HCT116 (cell line): Measurements from ENCODE around the gene BCAS2. TPM values are rescaled to one million over a fixed set of nuclear protein-coding genes. Genes with fewer than 3 reads are reported as not detected.

Experiments used
- ATAC-seq: fragments of 200-7000 bp; cut with Tn5 transposase; 2 replicates; pipeline ENCODE4 v1.9.1; 2020; ENCODE audit warnings: mild to moderate bottlenecking, moderate library complexity
- BruUV-seq: library from RNA; stranded (reverse); fragments of 400-500 nt; replicated peaks from 2 replicates; lab custom pipeline; 2021; lab: Mats Ljungman, UMichigan
- CTCF ChIA-PET: fragments of 300-600 bp; sonication (Branson Sonifier 250); formaldehyde crosslinking; loops from one replicate; lab custom pipeline; 2021; ENCODE audit warnings: antibody characterized with exemption; lab: Charles Lee
- POLR2A ChIA-PET: fragments of 300-600, 350-600 bp; sonication (Branson Sonifier 250); formaldehyde crosslinking; loops from one replicate; lab custom pipeline; 2021; ENCODE audit warnings: antibody characterized with exemption; lab: Charles Lee
- RAD21 ChIA-PET, 2 experiments: fragments of 300-600 bp; sonication (Branson Sonifier 250); formaldehyde crosslinking; loops; one replicate each; lab custom pipeline; 2023; ENCODE audit warnings: low total read pairs in 2 of 2; ENCODE audit not compliant: uncharacterized antibody in 2 of 2, unreplicated experiment in 2 of 2, low non-redundant PET in 1 of 2; lab: Charles Lee
- DNase-seq: peaks from one replicate; pipeline ENCODE4 v3.0.0-alpha.2; 2010; ENCODE audit warnings: low read depth, low spot score
- H2AFZ ChIP-seq: fragments of 200-600 bp; shearing (Covaris generic), sonication (generic); 2 replicates; pipeline ENCODE4 v1.6.1; 2017; ENCODE audit warnings: low read depth, mixed run types, mixed read lengths, antibody characterized with exemption, low read length; ENCODE audit not compliant: poor library complexity, severe bottlenecking
- H3K27ac ChIP-seq: 2 replicates; pipeline ENCODE4 v1.5.1; 2012; ENCODE audit warnings: low read depth, low read length
- H3K27me3 ChIP-seq: fragments of 200-600 bp; sonication (generic); 2 replicates; pipeline ENCODE4 v1.6.1; 2016; ENCODE audit warnings: mixed run types, low read length, mixed read lengths; ENCODE audit not compliant: insufficient read depth
- H3K36me3 ChIP-seq, 2 experiments: fragments of 200-500 bp in 1 of 2; fragments of 200-600 bp in 1 of 2; sonication (Bioruptor generic) in 1 of 2; sonication (generic) in 1 of 2; 2 replicates each; pipeline versions ENCODE4 v1.5.1 to v1.6.1; 2014 to 2016; ENCODE audit warnings: low read length in 2 of 2, inconsistent platforms in 1 of 2, mixed read lengths in 1 of 2, mixed run types in 1 of 2; ENCODE audit not compliant: insufficient read depth in 2 of 2, control insufficient read depth in 1 of 2
- H3K4me1 ChIP-seq, 2 experiments: fragments of 200-600 bp in 1 of 2; sonication (generic) in 1 of 2; 2 replicates each; pipeline versions ENCODE4 v1.5.1 to v1.6.1; 2012 to 2017; ENCODE audit warnings: low read length in 2 of 2, inconsistent platforms in 1 of 2, mild to moderate bottlenecking in 1 of 2, mixed read lengths in 1 of 2, mixed run types in 1 of 2, moderate library complexity in 1 of 2; ENCODE audit not compliant: insufficient read depth in 2 of 2, control insufficient read depth in 1 of 2
- H3K4me2 ChIP-seq: fragments of 200-600 bp; sonication (generic); 2 replicates; pipeline ENCODE4 v1.6.1; 2017; ENCODE audit warnings: mixed run types, low read length, mixed read lengths
- H3K4me3 ChIP-seq, 2 experiments: fragments of 200-600 bp in 1 of 2; sonication (generic) in 1 of 2; replicated peaks in 1 of 2; 2 replicates each; pipeline ENCODE4 v1.5.1; 2011 to 2016; ENCODE audit warnings: low read length in 2 of 2, control low read depth in 1 of 2, low read depth in 1 of 2, mild to moderate bottlenecking in 1 of 2, mixed read lengths in 1 of 2, mixed run types in 1 of 2
- H3K79me2 ChIP-seq: fragments of 200-600 bp; sonication (generic); 2 replicates; pipeline ENCODE4 v1.6.1; 2017; ENCODE audit warnings: mild to moderate bottlenecking, mixed run types, low read length, moderate library complexity, mixed read lengths; ENCODE audit not compliant: insufficient read depth
- H3K9ac ChIP-seq: fragments of 200-600 bp; sonication (generic); 2 replicates; pipeline ENCODE4 v1.6.1; 2016; ENCODE audit warnings: low read length, mixed read lengths
- H3K9me2 ChIP-seq: fragments of 200-600 bp; sonication (generic), shearing (Covaris generic); 2 replicates; pipeline ENCODE4 v1.6.1; 2017; ENCODE audit warnings: mixed run types, mild to moderate bottlenecking, moderate library complexity; ENCODE audit not compliant: insufficient read depth
- H3K9me3 ChIP-seq, 2 experiments: fragments of 200-500 bp in 1 of 2; fragments of 200-600 bp in 1 of 2; sonication (Bioruptor generic) in 1 of 2; sonication (generic) in 1 of 2; 2 replicates each; pipeline ENCODE4 v1.6.1; 2014 to 2017; ENCODE audit warnings: low read length in 2 of 2, mixed read lengths in 2 of 2, inconsistent platforms in 1 of 2, low read depth in 1 of 2, mild to moderate bottlenecking in 1 of 2, mixed run types in 1 of 2, moderate library complexity in 1 of 2; ENCODE audit not compliant: control insufficient read depth in 1 of 2, insufficient read depth in 1 of 2
- H4K20me1 ChIP-seq: fragments of 200-600 bp; sonication (generic), shearing (Covaris generic); 2 replicates; pipeline ENCODE4 v1.6.1; 2017; ENCODE audit warnings: mixed run types, mild to moderate bottlenecking, moderate library complexity; ENCODE audit not compliant: insufficient read depth
- CBX3 ChIP-seq: IDR thresholded peaks from 2 replicates; pipeline ENCODE4 v1.6.1; 2012; ENCODE audit warnings: low read depth
- CEBPB ChIP-seq: IDR thresholded peaks from 2 replicates; pipeline ENCODE4 v1.6.1; 2012; ENCODE audit warnings: low read depth
- EGR1 ChIP-seq: IDR thresholded peaks from 2 replicates; pipeline ENCODE4 v1.6.1; 2012; ENCODE audit warnings: low read depth
- ELF1 ChIP-seq: IDR thresholded peaks from 2 replicates; pipeline ENCODE4 v1.6.1; 2012; ENCODE audit warnings: low read depth, borderline replicate concordance
- EZH2 ChIP-seq: fragments of 200-600 bp; sonication (generic); IDR thresholded peaks from 2 replicates; pipeline ENCODE4 v1.6.1; 2017; ENCODE audit warnings: antibody characterized with exemption, mixed run types
- EZH2phosphoT487 ChIP-seq: fragments of 200-600 bp; IDR thresholded peaks from 2 replicates; pipeline ENCODE4 v1.6.1; 2018; ENCODE audit warnings: antibody characterized with exemption, borderline replicate concordance
- FOSL1 ChIP-seq: IDR thresholded peaks from 2 replicates; pipeline ENCODE4 v1.6.1; 2012; ENCODE audit warnings: low read depth
- JUND ChIP-seq: IDR thresholded peaks from 2 replicates; pipeline ENCODE4 v1.6.1; 2012
- POLR2A ChIP-seq: IDR thresholded peaks from 2 replicates; pipeline ENCODE4 v1.7.0; 2011; ENCODE audit warnings: borderline replicate concordance; ENCODE audit not compliant: insufficient read depth, insufficient read length; ENCODE audit errors: extremely low read depth
- RAD21 ChIP-seq: IDR thresholded peaks from 2 replicates; pipeline ENCODE4 v1.6.1; 2012; ENCODE audit warnings: low read depth, mild to moderate bottlenecking
- SP1 ChIP-seq: IDR thresholded peaks from 2 replicates; pipeline ENCODE4 v1.6.1; 2012; ENCODE audit warnings: low read depth
- TCF7L2 ChIP-seq: IDR thresholded peaks from 2 replicates; pipeline ENCODE4 v1.7.0; 2011; ENCODE audit warnings: borderline replicate concordance, inconsistent platforms; ENCODE audit not compliant: insufficient read depth, insufficient read length; ENCODE audit errors: extremely low read depth
- YY1 ChIP-seq: IDR thresholded peaks from 2 replicates; pipeline ENCODE4 v1.6.1; 2011; ENCODE audit warnings: low read length, low read depth, moderate library complexity, mild to moderate bottlenecking; ENCODE audit not compliant: insufficient replicate concordance; ENCODE audit errors: extremely low read depth
- ZFX ChIP-seq: fragments of 450-650 bp; IDR thresholded peaks from 2 replicates; pipeline ENCODE4 v1.6.1; 2017
- intact Hi-C: fragments of 100-400 bp; cut with micrococcal nuclease; formaldehyde crosslinking; loops from 2 replicates; pipeline ENCODE4 v1.10.0; 2022
- total RNA-seq: library from RNA; stranded (reverse); gene quantifications from one replicate; pipeline ENCODE4 v1.2.1, GENCODE V29; 2021; ENCODE audit not compliant: unreplicated experiment
- TF ChIP-seq, protein P1 (sequence below), 3 experiments: fragments of 200-600 bp in 1 of 3; sonication (generic) in 1 of 3; IDR thresholded peaks in 2 of 3; conservative IDR thresholded peaks in 1 of 3; 2 replicates each; pipeline ENCODE4 v1.5.1; 2012 to 2017; ENCODE audit warnings: low read depth in 2 of 3, low read length in 2 of 3, antibody characterized with exemption in 1 of 3, borderline replicate concordance in 1 of 3, control low read depth in 1 of 3, mild to moderate bottlenecking in 1 of 3, mixed read lengths in 1 of 3, mixed run types in 1 of 3, moderate library complexity in 1 of 3; ENCODE audit not compliant: insufficient read depth in 1 of 3
- TF ChIP-seq, protein P2 (sequence below): IDR thresholded peaks from 2 replicates; pipeline ENCODE4 v1.6.1; 2012
- TF ChIP-seq, protein P3 (sequence below): IDR thresholded peaks from 2 replicates; pipeline ENCODE4 v1.6.1; 2012
- TF ChIP-seq, protein P4 (sequence below): IDR thresholded peaks from 2 replicates; pipeline ENCODE4 v1.6.1; 2011; ENCODE audit warnings: mild to moderate bottlenecking, low read length, moderate library complexity; ENCODE audit not compliant: insufficient replicate concordance; ENCODE audit errors: extremely low read depth
- TF ChIP-seq, protein P5 (sequence below): IDR thresholded peaks from 2 replicates; pipeline ENCODE4 v1.6.1; 2012; ENCODE audit warnings: low read depth

BCAS2 gene
- total RNA-seq, 1 experiment from 2014 or later = 45.2 TPM

DNA sequence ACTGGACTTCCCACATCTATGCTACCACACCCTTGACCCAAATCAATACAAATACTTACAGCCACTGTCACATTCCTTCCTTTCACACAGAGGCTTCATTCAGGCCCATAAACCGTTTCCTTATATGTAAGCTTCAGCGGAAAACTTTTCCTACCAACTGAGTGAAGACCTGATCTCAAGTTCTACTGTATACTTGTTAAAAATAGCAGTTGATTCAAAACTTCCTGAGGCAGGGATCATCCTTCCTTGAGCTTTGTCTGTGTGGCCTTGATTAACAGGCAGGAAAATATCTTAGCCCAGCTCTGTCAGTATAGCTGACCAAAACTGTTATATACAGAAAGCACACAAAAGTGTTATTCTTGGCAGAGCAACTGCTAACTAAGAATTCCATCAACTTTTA lies 45.7 kb upstream of the BCAS2 start:
- TF ChIP-seq RAD21 (no peak), JUND (no peak), EZH2 (no peak), YY1 (no peak), POLR2A (no peak), CBX3 (no peak), EZH2phosphoT487 (no peak), CEBPB (no peak), FOSL1 (no peak), ELF1 (no peak), EGR1 (no peak), ZFX (no peak), TCF7L2 (no peak), SP1 (no peak)
- TF ChIP-seq, protein P1, sequence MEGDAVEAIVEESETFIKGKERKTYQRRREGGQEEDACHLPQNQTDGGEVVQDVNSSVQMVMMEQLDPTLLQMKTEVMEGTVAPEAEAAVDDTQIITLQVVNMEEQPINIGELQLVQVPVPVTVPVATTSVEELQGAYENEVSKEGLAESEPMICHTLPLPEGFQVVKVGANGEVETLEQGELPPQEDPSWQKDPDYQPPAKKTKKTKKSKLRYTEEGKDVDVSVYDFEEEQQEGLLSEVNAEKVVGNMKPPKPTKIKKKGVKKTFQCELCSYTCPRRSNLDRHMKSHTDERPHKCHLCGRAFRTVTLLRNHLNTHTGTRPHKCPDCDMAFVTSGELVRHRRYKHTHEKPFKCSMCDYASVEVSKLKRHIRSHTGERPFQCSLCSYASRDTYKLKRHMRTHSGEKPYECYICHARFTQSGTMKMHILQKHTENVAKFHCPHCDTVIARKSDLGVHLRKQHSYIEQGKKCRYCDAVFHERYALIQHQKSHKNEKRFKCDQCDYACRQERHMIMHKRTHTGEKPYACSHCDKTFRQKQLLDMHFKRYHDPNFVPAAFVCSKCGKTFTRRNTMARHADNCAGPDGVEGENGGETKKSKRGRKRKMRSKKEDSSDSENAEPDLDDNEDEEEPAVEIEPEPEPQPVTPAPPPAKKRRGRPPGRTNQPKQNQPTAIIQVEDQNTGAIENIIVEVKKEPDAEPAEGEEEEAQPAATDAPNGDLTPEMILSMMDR (IDR thresholded peaks at IDR 0.05 in 2 of 3, conservative IDR thresholded peaks at IDR 0.05 in 1 of 3; ENCODE audit: borderline replicate concordance in 1 of 3, insufficient read depth in 1 of 3, low read depth in 2 of 3, low read length in 2 of 3) = no peak
- TF ChIP-seq, protein P2, sequence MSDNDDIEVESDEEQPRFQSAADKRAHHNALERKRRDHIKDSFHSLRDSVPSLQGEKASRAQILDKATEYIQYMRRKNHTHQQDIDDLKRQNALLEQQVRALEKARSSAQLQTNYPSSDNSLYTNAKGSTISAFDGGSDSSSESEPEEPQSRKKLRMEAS = no peak
- TF ChIP-seq, protein P3, sequence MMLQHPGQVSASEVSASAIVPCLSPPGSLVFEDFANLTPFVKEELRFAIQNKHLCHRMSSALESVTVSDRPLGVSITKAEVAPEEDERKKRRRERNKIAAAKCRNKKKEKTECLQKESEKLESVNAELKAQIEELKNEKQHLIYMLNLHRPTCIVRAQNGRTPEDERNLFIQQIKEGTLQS = no peak
- TF ChIP-seq, protein P4, sequence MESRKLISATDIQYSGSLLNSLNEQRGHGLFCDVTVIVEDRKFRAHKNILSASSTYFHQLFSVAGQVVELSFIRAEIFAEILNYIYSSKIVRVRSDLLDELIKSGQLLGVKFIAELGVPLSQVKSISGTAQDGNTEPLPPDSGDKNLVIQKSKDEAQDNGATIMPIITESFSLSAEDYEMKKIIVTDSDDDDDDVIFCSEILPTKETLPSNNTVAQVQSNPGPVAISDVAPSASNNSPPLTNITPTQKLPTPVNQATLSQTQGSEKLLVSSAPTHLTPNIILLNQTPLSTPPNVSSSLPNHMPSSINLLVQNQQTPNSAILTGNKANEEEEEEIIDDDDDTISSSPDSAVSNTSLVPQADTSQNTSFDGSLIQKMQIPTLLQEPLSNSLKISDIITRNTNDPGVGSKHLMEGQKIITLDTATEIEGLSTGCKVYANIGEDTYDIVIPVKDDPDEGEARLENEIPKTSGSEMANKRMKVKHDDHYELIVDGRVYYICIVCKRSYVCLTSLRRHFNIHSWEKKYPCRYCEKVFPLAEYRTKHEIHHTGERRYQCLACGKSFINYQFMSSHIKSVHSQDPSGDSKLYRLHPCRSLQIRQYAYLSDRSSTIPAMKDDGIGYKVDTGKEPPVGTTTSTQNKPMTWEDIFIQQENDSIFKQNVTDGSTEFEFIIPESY = no peak
- TF ChIP-seq, protein P5, sequence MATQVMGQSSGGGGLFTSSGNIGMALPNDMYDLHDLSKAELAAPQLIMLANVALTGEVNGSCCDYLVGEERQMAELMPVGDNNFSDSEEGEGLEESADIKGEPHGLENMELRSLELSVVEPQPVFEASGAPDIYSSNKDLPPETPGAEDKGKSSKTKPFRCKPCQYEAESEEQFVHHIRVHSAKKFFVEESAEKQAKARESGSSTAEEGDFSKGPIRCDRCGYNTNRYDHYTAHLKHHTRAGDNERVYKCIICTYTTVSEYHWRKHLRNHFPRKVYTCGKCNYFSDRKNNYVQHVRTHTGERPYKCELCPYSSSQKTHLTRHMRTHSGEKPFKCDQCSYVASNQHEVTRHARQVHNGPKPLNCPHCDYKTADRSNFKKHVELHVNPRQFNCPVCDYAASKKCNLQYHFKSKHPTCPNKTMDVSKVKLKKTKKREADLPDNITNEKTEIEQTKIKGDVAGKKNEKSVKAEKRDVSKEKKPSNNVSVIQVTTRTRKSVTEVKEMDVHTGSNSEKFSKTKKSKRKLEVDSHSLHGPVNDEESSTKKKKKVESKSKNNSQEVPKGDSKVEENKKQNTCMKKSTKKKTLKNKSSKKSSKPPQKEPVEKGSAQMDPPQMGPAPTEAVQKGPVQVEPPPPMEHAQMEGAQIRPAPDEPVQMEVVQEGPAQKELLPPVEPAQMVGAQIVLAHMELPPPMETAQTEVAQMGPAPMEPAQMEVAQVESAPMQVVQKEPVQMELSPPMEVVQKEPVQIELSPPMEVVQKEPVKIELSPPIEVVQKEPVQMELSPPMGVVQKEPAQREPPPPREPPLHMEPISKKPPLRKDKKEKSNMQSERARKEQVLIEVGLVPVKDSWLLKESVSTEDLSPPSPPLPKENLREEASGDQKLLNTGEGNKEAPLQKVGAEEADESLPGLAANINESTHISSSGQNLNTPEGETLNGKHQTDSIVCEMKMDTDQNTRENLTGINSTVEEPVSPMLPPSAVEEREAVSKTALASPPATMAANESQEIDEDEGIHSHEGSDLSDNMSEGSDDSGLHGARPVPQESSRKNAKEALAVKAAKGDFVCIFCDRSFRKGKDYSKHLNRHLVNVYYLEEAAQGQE = no peak
- Histone ChIP-seq H3K9me3 (no peaks in the 10 kb centered on the region), H2AFZ (no peak overlapping the region), H3K4me3 (no peak overlapping the region), H3K4me2 (no peak overlapping the region), H4K20me1 (no peaks in the 10 kb centered on the region), H3K9me2 (no peaks in the 10 kb centered on the region), H3K27ac (no peak overlapping the region), H3K27me3 (no peaks in the 10 kb centered on the region), H3K79me2 (no peaks in the 10 kb centered on the region), H3K4me1 (peaks cover 0 to 6% of the 10 kb centered on the region in 2 experiments; a peak in 1 of 4 replicates), H3K36me3 (no peaks in the 10 kb centered on the region), H3K9ac (no peak overlapping the region)
- CTCF ChIA-PET = no interaction called here
- intact Hi-C loops = no loop called here
- DNase-seq (no peak), ATAC-seq (no peak)
- RAD21 ChIA-PET = no interaction called here
- no TSS peak for BruUV-seq
- POLR2A ChIA-PET = no interaction called here
